Neural cell (in vitro differentiated cells): Measurements from ENCODE around the gene GOLGA7B. TPM values are rescaled to one million over a fixed set of nuclear protein-coding genes. Genes with fewer than 3 reads are reported as not detected.

Experiments
- H2AFZ ChIP-seq: fragments of 200-600, 300-800 bp; sonication (generic), shearing (Covaris generic); 2 replicates; pipeline ENCODE4 v1.6.0; 2014; ENCODE audit warnings: low read depth, mild to moderate bottlenecking, antibody characterized with exemption, low read length, moderate library complexity
- H3F3A ChIP-seq: fragments of 200-600 bp; shearing (Covaris generic); 2 replicates; pipeline ENCODE4 v1.6.1; 2016; ENCODE audit warnings: mild to moderate bottlenecking, moderate library complexity, mixed read lengths, antibody characterized with exemption, low read length; ENCODE audit not compliant: insufficient read depth, poor library complexity, severe bottlenecking
- H3K27ac ChIP-seq: fragments of 200-600, 300-800 bp; sonication (generic), shearing (Covaris generic); 2 replicates; pipeline ENCODE4 v1.5.1; 2014; ENCODE audit warnings: mild to moderate bottlenecking, low read length, moderate library complexity
- H3K27me3 ChIP-seq: fragments of 300-800, 200-600 bp; sonication (generic), shearing (Covaris generic); 2 replicates; pipeline ENCODE4 v1.6.0; 2014; ENCODE audit warnings: mild to moderate bottlenecking, low read depth, low read length, moderate library complexity; ENCODE audit not compliant: insufficient read depth
- H3K36me3 ChIP-seq: fragments of 300-800, 200-600 bp; sonication (generic), shearing (Covaris generic); 2 replicates; pipeline ENCODE4 v1.5.1; 2014; ENCODE audit warnings: mild to moderate bottlenecking, antibody characterized with exemption, low read length, moderate library complexity; ENCODE audit not compliant: insufficient read depth
- H3K4me2 ChIP-seq: fragments of 300-800, 200-600 bp; sonication (generic), shearing (Covaris generic); 2 replicates; pipeline ENCODE4 v1.6.0; 2014; ENCODE audit warnings: mild to moderate bottlenecking, low read length
- H3K4me3 ChIP-seq: fragments of 300-800, 200-600 bp; sonication (generic), shearing (Covaris generic); 2 replicates; pipeline ENCODE4 v1.5.1; 2014; ENCODE audit warnings: mild to moderate bottlenecking, low read length, moderate library complexity
- H3K79me2 ChIP-seq: fragments of 200-600 bp; shearing (Covaris generic); replicated peaks from 2 replicates; pipeline ENCODE4 v1.6.0; 2014; ENCODE audit warnings: mild to moderate bottlenecking, low read length, moderate library complexity; ENCODE audit not compliant: insufficient read depth
- H3K9ac ChIP-seq: fragments of 300-800, 200-600 bp; sonication (generic), shearing (Covaris generic); 2 replicates; pipeline ENCODE4 v1.6.1; 2016; ENCODE audit warnings: mild to moderate bottlenecking, low read length, mixed read lengths
- H3K9me2 ChIP-seq: fragments of 200-600 bp; shearing (Covaris generic); 2 replicates; pipeline ENCODE4 v1.6.1; 2016; ENCODE audit warnings: mild to moderate bottlenecking, low read length, mixed read lengths; ENCODE audit not compliant: insufficient read depth
- H3K9me3 ChIP-seq: fragments of 200-600, 300-800 bp; sonication (generic), shearing (Covaris generic); 2 replicates; pipeline ENCODE4 v1.6.1; 2016; ENCODE audit warnings: mild to moderate bottlenecking, mixed run types, low read length, moderate library complexity, mixed read lengths
- H4K20me1 ChIP-seq: fragments of 200-600 bp; shearing (Covaris generic); 2 replicates; pipeline ENCODE4 v1.6.1; 2016; ENCODE audit warnings: mild to moderate bottlenecking, mixed run types; ENCODE audit not compliant: insufficient read depth
- CTCF ChIP-seq: fragments of 450-650 bp; IDR thresholded peaks from 2 replicates; pipeline ENCODE4 v1.5.1; 2014; ENCODE audit warnings: antibody characterized with exemption, mild to moderate bottlenecking, moderate library complexity; ENCODE audit not compliant: poor library complexity, severe bottlenecking
- EP300 ChIP-seq: fragments of 450-650 bp; conservative IDR thresholded peaks from 2 replicates; pipeline ENCODE4 v1.6.1; 2014; ENCODE audit warnings: antibody characterized with exemption, mild to moderate bottlenecking, moderate library complexity; ENCODE audit not compliant: poor library complexity, severe bottlenecking
- EZH2 ChIP-seq: fragments of 200-600, 300-800 bp; shearing (Covaris generic), sonication (generic); IDR thresholded peaks from 2 replicates; pipeline ENCODE4 v1.6.1; 2014; ENCODE audit warnings: antibody characterized with exemption, low read length, borderline replicate concordance, mild to moderate bottlenecking; ENCODE audit not compliant: insufficient read depth, poor library complexity, severe bottlenecking
- MXI1 ChIP-seq: fragments of 450-650 bp; conservative IDR thresholded peaks from 2 replicates; pipeline ENCODE4 v1.6.1; 2014; ENCODE audit warnings: antibody characterized with exemption, mild to moderate bottlenecking; ENCODE audit not compliant: poor library complexity, severe bottlenecking
- POLR2AphosphoS5 ChIP-seq: IDR thresholded peaks from 2 replicates; pipeline ENCODE4 v1.6.1; 2012
- RAD21 ChIP-seq: fragments of 450-650 bp; conservative IDR thresholded peaks from 2 replicates; pipeline ENCODE4 v1.6.1; 2014; ENCODE audit warnings: antibody characterized with exemption, mild to moderate bottlenecking, moderate library complexity
- REST ChIP-seq: IDR thresholded peaks from 2 replicates; pipeline ENCODE4 v1.6.1; 2012; ENCODE audit warnings: borderline replicate concordance
- SMC3 ChIP-seq: fragments of 450-650 bp; conservative IDR thresholded peaks from 2 replicates; pipeline ENCODE4 v1.6.1; 2014; ENCODE audit warnings: antibody characterized with exemption, mild to moderate bottlenecking, moderate library complexity; ENCODE audit not compliant: poor library complexity
- TAF1 ChIP-seq: IDR thresholded peaks from 2 replicates; pipeline ENCODE4 v1.6.1; 2012; ENCODE audit warnings: low read depth
- polyA plus RNA-seq: library from polyadenylated mRNA; depleted of rRNA; stranded (reverse); fragments of >200 nt; gene quantifications from 2 replicates; pipeline ENCODE4 v1.2.3, GENCODE V29; 2014

GOLGA7B gene
- polyA plus RNA-seq, 1 donor from 2014 or later, result 30.4 TPM

- Histone ChIP-seq H2AFZ (no peak overlapping the region), H3K36me3 (no peaks in the 10 kb centered on the region)
Measured at GRCh38 chr10:97880109-97880508, 30.5 kb downstream of the GOLGA7B start.

More at GRCh38 chr10:97880109-97880508, 30.5 kb downstream of the GOLGA7B start:
- H3K27ac ChIP-seq, result no peak overlapping the region
- no peaks in the 10 kb centered on the region for H3K79me2 ChIP-seq
- H3K9ac ChIP-seq, result no peak overlapping the region
- no peaks in the 10 kb centered on the region for H3K27me3 ChIP-seq
- no peak overlapping the region for H3K4me2 ChIP-seq
- H3K9me2 ChIP-seq, result no peaks in the 10 kb centered on the region
- TF ChIP-seq TAF1 (no peak), EP300 (no peak), REST (no peak), POLR2AphosphoS5 (no peak), RAD21 (no peak), EZH2 (no peak), CTCF (no peak), SMC3 (no peak), MXI1 (no peak)
- no peaks in the 10 kb centered on the region for H3F3A ChIP-seq
- H4K20me1 ChIP-seq, result no peaks in the 10 kb centered on the region
- no peak overlapping the region for H3K4me3 ChIP-seq
- no peaks in the 10 kb centered on the region for H3K9me3 ChIP-seq
